Stomach (tissue), 9 donors: ENCODE results near the gene PRKACA. TPM values are rescaled to one million over a fixed set of nuclear protein-coding genes. Genes with fewer than 3 reads are reported as not detected.

ENCODE experiments used
- DNase-seq, 2 donors: peaks; one replicate each; pipeline versions ENCODE4 v3.0.0 to v3.0.0-alpha.2; 2013 to 2019
- H3K27ac ChIP-seq, 5 donors: fragments of 200-600 bp in 4 of 5; sonication (generic) in 4 of 5; one replicate each; pipeline ENCODE4 v1.5.1; 2013 to 2019; ENCODE audit warnings: mild to moderate bottlenecking in 1 of 5, moderate library complexity in 1 of 5
- H3K27me3 ChIP-seq, 3 donors: fragments of 200-600 bp; sonication (generic); one replicate each; pipeline ENCODE4 v1.5.1; 2017 to 2019; ENCODE audit warnings: mixed run types in 1 of 3
- H3K36me3 ChIP-seq, 4 donors: fragments of 200-600 bp; sonication (generic); 1 replicate in 3 of 4; 2 replicates in 1 of 4; pipeline ENCODE4 v1.5.1; 2016 to 2019
- H3K4me1 ChIP-seq, 4 donors: fragments of 200-600 bp; sonication (generic); one replicate each; pipeline ENCODE4 v1.5.1; 2016 to 2019
- H3K4me3 ChIP-seq, 4 donors: fragments of 200-600 bp; sonication (generic) in 3 of 4; one replicate each; pipeline ENCODE4 v1.5.1; 2016 to 2019; ENCODE audit warnings: mild to moderate bottlenecking in 1 of 4
- H3K9me3 ChIP-seq, 4 donors: fragments of 200-600 bp; sonication (generic); one replicate each; pipeline ENCODE4 v1.5.1; 2016 to 2019
- CTCF ChIP-seq, 7 experiments: fragments of 450-650 bp in 4 of 7; fragments of 200-600 bp in 3 of 7; sonication (generic) in 3 of 7; IDR thresholded peaks; one replicate each; pipeline ENCODE4 v1.5.1; 2016 to 2019; ENCODE audit warnings: antibody characterized with exemption in 7 of 7, control low read depth in 2 of 7, mild to moderate bottlenecking in 1 of 7
- EP300 ChIP-seq: sonication (generic); formaldehyde crosslinking; IDR thresholded peaks from one replicate; pipeline ENCODE4 v1.6.1; 2017; ENCODE audit warnings: antibody characterized with exemption
- POLR2A ChIP-seq, 4 donors: fragments of 450-650 bp; IDR thresholded peaks; one replicate each; pipeline ENCODE4 v1.6.1; 2016; ENCODE audit warnings: antibody characterized with exemption in 4 of 4, control low read depth in 2 of 4, mild to moderate bottlenecking in 1 of 4, moderate library complexity in 1 of 4
- POLR2AphosphoS5 ChIP-seq, 3 donors: sonication (generic); formaldehyde crosslinking; IDR thresholded peaks; one replicate each; pipeline ENCODE4 v1.6.1; 2016; ENCODE audit warnings: antibody characterized with exemption in 3 of 3
- WGBS, 5 donors: extraction: QIAGEN DNeasy Blood & Tissue Kit in 3 of 5; methylation state at CpG; one replicate each; pipeline versions ENCODE4 v1.1.5 to v1.1.7; 2013 to 2018; 5-methylcytosine and 5-hydroxymethylcytosine counted together
- intact Hi-C: fragments of 100-400 bp; cut with DNase I; formaldehyde crosslinking; loops from one replicate; pipeline ENCODE4 v1.15.1; 2023; ENCODE audit warnings: low total_unique reads
- polyA plus RNA-seq, 3 donors: library from polyadenylated mRNA; stranded (reverse); fragments of 200-250 nt; gene quantifications; one replicate each; pipeline ENCODE4 v1.2.3, GENCODE V29; 2013
- total RNA-seq, 5 donors: library from RNA; depleted of rRNA; stranded (reverse); fragments of >200 nt; gene quantifications; one replicate each; pipeline versions ENCODE4 v1.1.0 to v1.2.3, GENCODE V29; 2014 to 2016
- donor health status: healthy with polysubstance abuse.
- donor health status: Bipolar disorder and iron deficiency.
- donor health status: healthy.

PRKACA gene
- total and polyA plus RNA-seq, 8 donors: 14.7 to 159 (median 29.9) TPM

- H3K9me3 ChIP-seq: no peaks in the 10 kb centered on the region
- TF ChIP-seq CTCF (IDR thresholded peaks at IDR 0.05) (no peak), EP300 (no peak), POLR2AphosphoS5 (IDR thresholded peaks at IDR 0.05) (no peak), POLR2A (IDR thresholded peaks at IDR 0.05) (no peak)
- H3K4me3 ChIP-seq: no peak overlapping the region
- no peak for DNase-seq
- peaks cover 32 to 40% (median 37%) of the 10 kb centered on the region in 4 donors for H3K4me1 ChIP-seq
- H3K27me3 ChIP-seq: no peaks in the 10 kb centered on the region
- H3K36me3 ChIP-seq: no peaks in the 10 kb centered on the region
- WGBS, 5 donors: 89 to 97% (median 96%) methylated on average over 7 of the region's 7 CpGs
- intact Hi-C loops: no loop called here
- peak overlapping the region in 4 of 5 donors; percentile 97 to 99 (median 99) for H3K27ac ChIP-seq
Observed at GRCh38 chr19:14120497-14120780, 2.9 kb upstream of the PRKACA start.

GRCh38 chr19:14119644-14120496 lies 2.3 kb upstream of the PRKACA start:
- 86 to 95% (median 89%) methylated on average over 7 of the region's 7 CpGs for WGBS, 5 donors
- no peak for DNase-seq
- intact Hi-C loops: no loop called here
- TF ChIP-seq EP300 (no peak), CTCF (IDR thresholded peaks at IDR 0.05) (no peak), POLR2AphosphoS5 (IDR thresholded peaks at IDR 0.05) (no peak), POLR2A (IDR thresholded peaks at IDR 0.05) (no peak)
- Histone ChIP-seq H3K9me3 (no peaks in the 10 kb centered on the region), H3K27ac (peak overlapping the region; percentile 23 to 99 (median 99)), H3K4me3 (no peak overlapping the region), H3K4me1 (peaks cover 35 to 46% (median 42%) of the 10 kb centered on the region in 4 donors), H3K27me3 (no peaks in the 10 kb centered on the region), H3K36me3 (no peaks in the 10 kb centered on the region)

- TF ChIP-seq EP300 (no peak), POLR2A (IDR thresholded peaks at IDR 0.05) (no peak), CTCF (IDR thresholded peaks at IDR 0.05) (no peak), POLR2AphosphoS5 (IDR thresholded peaks at IDR 0.05) (no peak)
- no peaks in the 10 kb centered on the region for H3K36me3 ChIP-seq
- peaks cover 42 to 53% (median 49%) of the 10 kb centered on the region in 4 donors for H3K4me1 ChIP-seq
- no peaks in the 10 kb centered on the region for H3K27me3 ChIP-seq
- 51 to 74% (median 59%) methylated on average over 3 of the region's 3 CpGs for WGBS, 5 donors
- peak overlapping the region; percentile 47 to 54 (median 51) for H3K4me3 ChIP-seq
- intact Hi-C loops: no loop called here
- no peaks in the 10 kb centered on the region for H3K9me3 ChIP-seq
- no peak for DNase-seq
- H3K27ac ChIP-seq: peak overlapping the region; percentile 88 to 99 (median 99)
Observed at GRCh38 chr19:14119146-14119545, 1.6 kb upstream of the PRKACA start.

- no peak for TF ChIP-seq CTCF (IDR thresholded peaks at IDR 0.05)
- no peak for TF ChIP-seq EP300
- TF ChIP-seq POLR2AphosphoS5 (IDR thresholded peaks at IDR 0.05): peak in 2 of 3 donors; percentile 38 to 73
- TF ChIP-seq POLR2A (IDR thresholded peaks at IDR 0.05): no peak
- H3K4me3 ChIP-seq: peak overlapping the region; percentile 47 to 54 (median 51)
- H3K4me1 ChIP-seq: peaks cover 49 to 61% (median 56%) of the 10 kb centered on the region in 4 donors
- H3K36me3 ChIP-seq: no peaks in the 10 kb centered on the region
- H3K9me3 ChIP-seq: no peaks in the 10 kb centered on the region
- H3K27ac ChIP-seq: peak overlapping the region; percentile 88 to 99 (median 99)
- intact Hi-C loops: no loop called here
- H3K27me3 ChIP-seq: no peaks in the 10 kb centered on the region
- peak; percentile 63 to 80 for DNase-seq
- WGBS, 5 donors: 7 to 24% (median 9%) methylated on average over 13 to 61 of the region's 61 CpGs
Observed at GRCh38 chr19:14118165-14119051, 846 bp upstream of the PRKACA start.
